GM18951 (cell line): ENCODE measurements around the gene MYOM1.
"Not testable (repeated sequence)": the region's sequence is repeated elsewhere in the genome, so short reads cannot be mapped to it uniquely, and the experiment has no call there.

Experiments used
- POLR2A ChIP-seq: IDR thresholded peaks from 4 replicates; pipeline ENCODE4 v1.6.1; 2011; ENCODE audit warnings: mild to moderate bottlenecking; ENCODE audit not compliant: insufficient read length, insufficient read depth; ENCODE audit errors: extremely low read depth
- in situ Hi-C: fragments of 300-500 bp; cut with MboI; formaldehyde crosslinking; loops from one replicate; pipeline ENCODE4 v1.12.0; 2022; ENCODE audit warnings: low sequenced_read_pairs, mixed read lengths, inconsistent platforms; ENCODE audit not compliant: unreplicated experiment

MYOM1 gene

GRCh38 chr18:3093624-3094337 is 126.0 kb downstream of the MYOM1 start:
- in situ Hi-C loops = no loop called here
- no peak for TF ChIP-seq POLR2A

DNA sequence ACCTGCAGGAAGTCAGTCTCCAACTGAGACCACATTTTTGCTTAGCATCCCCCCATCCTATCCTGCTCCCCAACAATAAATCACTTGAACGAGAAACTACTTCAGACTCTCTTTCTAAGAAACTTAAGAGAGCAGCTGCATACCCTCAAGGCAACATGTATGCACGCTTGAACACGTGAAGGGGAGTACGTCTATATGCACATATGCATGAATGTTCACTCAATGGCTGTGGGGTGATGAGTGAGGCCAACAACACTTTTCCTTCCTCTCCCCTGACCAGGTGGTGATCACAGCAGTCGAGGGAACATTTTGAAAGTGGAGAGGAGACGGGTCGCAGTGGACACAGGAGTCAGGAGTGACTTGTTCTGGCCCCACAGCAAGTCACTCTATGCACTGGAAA is 127.0 kb downstream of the MYOM1 start:
- in situ Hi-C loops = no loop called here

GRCh38 chr18:3089579-3089978 is 130.2 kb downstream of the MYOM1 start:
- no peak for TF ChIP-seq POLR2A
- in situ Hi-C loops = no loop called here

More for the DNA sequence above, 127.0 kb downstream of the MYOM1 start:
- TF ChIP-seq POLR2A = no peak

GRCh38 chr18:3088449-3088848 is 131.3 kb downstream of the MYOM1 start:
- no peak for TF ChIP-seq POLR2A
- in situ Hi-C loops = no loop called here

DNA sequence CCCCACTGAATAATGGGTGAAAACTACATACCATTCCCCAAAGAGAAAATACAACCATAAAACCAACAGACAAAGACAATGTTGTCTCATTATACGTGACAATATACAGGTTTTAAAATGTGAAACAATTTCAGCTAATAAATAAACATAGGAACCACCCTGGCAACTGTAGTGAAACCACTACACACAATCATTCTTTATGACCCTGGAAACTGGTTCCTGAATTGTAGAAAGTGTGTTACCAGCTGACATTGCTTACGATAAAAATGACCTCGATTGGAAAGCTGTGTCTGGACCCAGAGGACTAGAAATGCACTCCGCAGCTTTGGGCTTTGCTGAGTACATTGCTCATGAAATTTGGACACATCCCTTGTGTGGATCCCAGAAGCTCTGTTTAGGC is 132.9 kb downstream of the MYOM1 start:
- TF ChIP-seq POLR2A = no peak
- in situ Hi-C loops = no loop called here

- in situ Hi-C loops = no loop called here
- TF ChIP-seq POLR2A = no peak
These were observed 134.2 kb downstream of the MYOM1 start for GRCh38 chr18:3085612-3086011.

GRCh38 chr18:3084206-3084605 is 135.6 kb downstream of the MYOM1 start:
- in situ Hi-C loops = no loop called here
- TF ChIP-seq POLR2A = no peak

DNA sequence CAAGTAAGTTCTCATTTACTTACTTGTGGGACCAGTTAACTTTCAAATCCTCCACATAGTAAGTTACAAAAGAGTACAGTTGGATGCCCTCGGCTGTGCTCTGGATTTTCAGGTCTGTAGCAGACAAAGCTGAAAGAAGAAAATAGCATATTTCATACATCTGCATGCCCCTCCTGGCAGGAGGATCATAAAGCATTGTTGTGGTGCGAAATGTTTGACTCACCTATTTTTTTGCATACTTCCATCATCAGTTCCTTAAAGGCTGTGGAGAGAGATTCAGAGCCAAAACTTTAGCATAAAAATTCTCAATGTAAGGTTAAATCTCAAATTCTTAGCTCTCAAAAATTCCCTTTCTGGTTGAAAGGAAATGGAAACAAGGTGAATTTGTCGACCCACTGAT is 136.0 kb downstream of the MYOM1 start:
- in situ Hi-C loops = no loop called here
- no peak for TF ChIP-seq POLR2A

- in situ Hi-C loops = no loop called here
- TF ChIP-seq POLR2A = no peak
These were observed 138.2 kb downstream of the MYOM1 start for GRCh38 chr18:3081584-3081991.

DNA sequence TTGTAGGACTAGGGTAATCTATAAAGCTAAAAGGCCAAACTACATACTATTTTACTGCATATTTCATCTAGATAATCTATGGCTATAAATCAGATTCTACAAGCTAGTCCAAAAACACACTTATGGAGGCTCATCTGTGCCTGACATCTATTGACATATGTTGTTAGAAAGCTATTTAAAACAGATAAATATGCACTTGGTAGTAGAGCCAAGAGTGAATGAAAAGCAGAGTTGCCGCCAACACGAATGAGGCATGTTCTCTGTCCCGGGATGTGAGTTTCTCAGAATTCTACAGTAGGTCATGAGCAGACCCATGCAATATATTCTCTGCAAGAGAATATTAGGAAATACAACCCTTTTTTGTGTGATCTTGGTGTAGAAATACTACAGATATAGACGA is 140.1 kb downstream of the MYOM1 start:
- in situ Hi-C loops = no loop called here
- TF ChIP-seq POLR2A = no peak

GRCh38 chr18:3075491-3075890 is 144.3 kb downstream of the MYOM1 start:
- in situ Hi-C loops = no loop called here

DNA sequence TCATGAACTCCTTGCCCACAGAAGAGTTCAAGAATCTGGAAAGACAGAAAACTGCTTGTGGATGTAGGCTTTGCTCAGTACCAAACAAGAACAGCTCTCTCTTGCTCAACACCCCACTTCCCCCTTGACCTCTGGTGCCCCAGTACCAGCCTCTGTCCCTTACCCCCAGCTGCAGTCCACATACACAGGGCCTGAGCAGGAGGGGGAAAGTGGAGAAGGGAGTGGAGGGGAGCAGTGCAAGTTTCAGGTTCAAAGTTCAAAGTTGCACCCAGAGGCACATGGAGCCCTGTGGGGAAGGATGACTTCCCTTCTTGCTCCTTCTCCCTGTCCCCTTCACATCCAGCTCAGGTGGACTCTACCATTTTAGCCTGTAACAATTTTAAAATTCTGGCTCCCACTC is 145.7 kb downstream of the MYOM1 start:
- in situ Hi-C loops = no loop called here
- TF ChIP-seq POLR2A = no peak

More at GRCh38 chr18:3075491-3075890, 144.3 kb downstream of the MYOM1 start:
- TF ChIP-seq POLR2A = no peak

- in situ Hi-C loops = not testable (repeated sequence)
These were observed 146.4 kb downstream of the MYOM1 start for GRCh38 chr18:3073353-3073752.

GRCh38 chr18:3071676-3072075 is 148.1 kb downstream of the MYOM1 start:
- TF ChIP-seq POLR2A = no peak
- in situ Hi-C loops = no loop called here
